Fibroblast of lung (primary cell): ENCODE measurements around the gene STAM2.

Experiments
- EZH2 ChIP-seq: IDR thresholded peaks from 2 replicates; pipeline ENCODE4 v1.5.1; 2012; ENCODE audit warnings: low read length, control low read depth, mild to moderate bottlenecking; ENCODE audit errors: missing control alignments
- TF ChIP-seq, protein P1 (sequence below), 2 donors: IDR thresholded peaks in 1 of 2; conservative IDR thresholded peaks in 1 of 2; 1 replicate in 1 of 2; 2 replicates in 1 of 2; pipeline ENCODE4 v1.5.1; 2011 to 2012; ENCODE audit warnings: low read length in 2 of 2, control low read depth in 1 of 2, inconsistent platforms in 1 of 2, low read depth in 1 of 2, mild to moderate bottlenecking in 1 of 2

GRCh38 chr2:152132306-152132705 lies 43.3 kb downstream of the STAM2 start:
- TF ChIP-seq, protein P1, sequence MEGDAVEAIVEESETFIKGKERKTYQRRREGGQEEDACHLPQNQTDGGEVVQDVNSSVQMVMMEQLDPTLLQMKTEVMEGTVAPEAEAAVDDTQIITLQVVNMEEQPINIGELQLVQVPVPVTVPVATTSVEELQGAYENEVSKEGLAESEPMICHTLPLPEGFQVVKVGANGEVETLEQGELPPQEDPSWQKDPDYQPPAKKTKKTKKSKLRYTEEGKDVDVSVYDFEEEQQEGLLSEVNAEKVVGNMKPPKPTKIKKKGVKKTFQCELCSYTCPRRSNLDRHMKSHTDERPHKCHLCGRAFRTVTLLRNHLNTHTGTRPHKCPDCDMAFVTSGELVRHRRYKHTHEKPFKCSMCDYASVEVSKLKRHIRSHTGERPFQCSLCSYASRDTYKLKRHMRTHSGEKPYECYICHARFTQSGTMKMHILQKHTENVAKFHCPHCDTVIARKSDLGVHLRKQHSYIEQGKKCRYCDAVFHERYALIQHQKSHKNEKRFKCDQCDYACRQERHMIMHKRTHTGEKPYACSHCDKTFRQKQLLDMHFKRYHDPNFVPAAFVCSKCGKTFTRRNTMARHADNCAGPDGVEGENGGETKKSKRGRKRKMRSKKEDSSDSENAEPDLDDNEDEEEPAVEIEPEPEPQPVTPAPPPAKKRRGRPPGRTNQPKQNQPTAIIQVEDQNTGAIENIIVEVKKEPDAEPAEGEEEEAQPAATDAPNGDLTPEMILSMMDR (conservative IDR thresholded peaks at IDR 0.05 in 1 of 2, IDR thresholded peaks at IDR 0.05 in 1 of 2; ENCODE audit: low read depth in 1 of 2, low read length in 2 of 2): no peak
- no peak for TF ChIP-seq EZH2
